ENCODE data around the gene RASAL2. TPM values are rescaled to one million over a fixed set of nuclear protein-coding genes. Genes with fewer than 3 reads are reported as not detected.
"Not testable (repeated sequence)": the region's sequence is repeated elsewhere in the genome, so short reads cannot be mapped to it uniquely, and the experiment has no call there.

Gene RASAL2
- total RNA-seq, 1 experiment from 2014 or later: 18.5 TPM

- not testable (repeated sequence) for H3K9me3 ChIP-seq, DNase-seq, H3K27me3 ChIP-seq, H3K4me3 ChIP-seq, H3K36me3 ChIP-seq
Observed at GRCh38 chr1:178351911-178352310, 258.0 kb downstream of the RASAL2 start.

GRCh38 chr1:178352790-178353416 is 259.0 kb downstream of the RASAL2 start:
- Histone ChIP-seq H3K4me3 (no peak overlapping the region), H3K9me3 (no peaks in the 10 kb centered on the region), H3K27me3 (no peaks in the 10 kb centered on the region), H3K36me3 (no peaks in the 10 kb centered on the region)
- DNase-seq: no peak

- Histone ChIP-seq H3K4me3 (no peak overlapping the region), H3K27me3 (no peaks in the 10 kb centered on the region), H3K9me3 (no peaks in the 10 kb centered on the region), H3K36me3 (no peaks in the 10 kb centered on the region)
- DNase-seq: no peak
Observed at GRCh38 chr1:178353524-178353923, 259.6 kb downstream of the RASAL2 start.

GRCh38 chr1:178354816-178355215 is 260.9 kb downstream of the RASAL2 start:
- no peaks in the 10 kb centered on the region for H3K27me3 ChIP-seq
- no peak overlapping the region for H3K4me3 ChIP-seq
- H3K36me3 ChIP-seq: no peaks in the 10 kb centered on the region
- H3K9me3 ChIP-seq: no peaks in the 10 kb centered on the region
- peak; percentile 13 for DNase-seq

GRCh38 chr1:178356299-178356698 is 262.4 kb downstream of the RASAL2 start:
- Histone ChIP-seq H3K27me3 (no peaks in the 10 kb centered on the region), H3K36me3 (no peaks in the 10 kb centered on the region), H3K4me3 (no peak overlapping the region), H3K9me3 (no peaks in the 10 kb centered on the region)
- no peak for DNase-seq

- Histone ChIP-seq H3K9me3 (no peaks in the 10 kb centered on the region), H3K36me3 (no peaks in the 10 kb centered on the region), H3K4me3 (no peak overlapping the region), H3K27me3 (no peaks in the 10 kb centered on the region)
- no peak for DNase-seq
Observed at GRCh38 chr1:178358456-178358855, 264.6 kb downstream of the RASAL2 start.

GRCh38 chr1:178360421-178360820 is 266.5 kb downstream of the RASAL2 start:
- no peak for DNase-seq
- no peaks in the 10 kb centered on the region for H3K27me3 ChIP-seq
- no peaks in the 10 kb centered on the region for H3K9me3 ChIP-seq
- no peak overlapping the region for H3K4me3 ChIP-seq
- no peaks in the 10 kb centered on the region for H3K36me3 ChIP-seq

GRCh38 chr1:178361847-178362246 is 267.9 kb downstream of the RASAL2 start:
- no peak overlapping the region for H3K4me3 ChIP-seq
- H3K36me3 ChIP-seq: no peaks in the 10 kb centered on the region
- H3K9me3 ChIP-seq: no peaks in the 10 kb centered on the region
- DNase-seq: peak; percentile 7
- H3K27me3 ChIP-seq: no peaks in the 10 kb centered on the region

- H3K9me3 ChIP-seq: no peaks in the 10 kb centered on the region
- no peaks in the 10 kb centered on the region for H3K36me3 ChIP-seq
- no peaks in the 10 kb centered on the region for H3K27me3 ChIP-seq
- H3K4me3 ChIP-seq: no peak overlapping the region
- DNase-seq: no peak
Observed at GRCh38 chr1:178362747-178363146, 268.8 kb downstream of the RASAL2 start.

GRCh38 chr1:178364782-178365181 is 270.9 kb downstream of the RASAL2 start:
- no peak overlapping the region for H3K4me3 ChIP-seq
- H3K27me3 ChIP-seq: no peaks in the 10 kb centered on the region
- H3K36me3 ChIP-seq: no peaks in the 10 kb centered on the region
- no peak for DNase-seq
- H3K9me3 ChIP-seq: no peaks in the 10 kb centered on the region

GRCh38 chr1:178367151-178367550 is 273.2 kb downstream of the RASAL2 start:
- Histone ChIP-seq H3K27me3 (no peaks in the 10 kb centered on the region), H3K4me3 (no peak overlapping the region), H3K9me3 (no peaks in the 10 kb centered on the region), H3K36me3 (no peaks in the 10 kb centered on the region)
- DNase-seq: no peak

GRCh38 chr1:178368208-178368607 is 274.3 kb downstream of the RASAL2 start:
- DNase-seq: no peak
- no peaks in the 10 kb centered on the region for H3K9me3 ChIP-seq
- H3K27me3 ChIP-seq: no peaks in the 10 kb centered on the region
- H3K4me3 ChIP-seq: no peak overlapping the region
- no peaks in the 10 kb centered on the region for H3K36me3 ChIP-seq

- DNase-seq: peak; percentile 38
- no peaks in the 10 kb centered on the region for H3K36me3 ChIP-seq
- no peaks in the 10 kb centered on the region for H3K9me3 ChIP-seq
- H3K27me3 ChIP-seq: no peaks in the 10 kb centered on the region
- H3K4me3 ChIP-seq: peak overlapping the region; percentile 1; the same call in 1 of the 2 replicates
Observed at GRCh38 chr1:178371235-178371634, 277.3 kb downstream of the RASAL2 start.

- H3K9me3 ChIP-seq: no peaks in the 10 kb centered on the region
- H3K4me3 ChIP-seq: no peak overlapping the region; the same call in 1 of the 2 replicates
- no peaks in the 10 kb centered on the region for H3K36me3 ChIP-seq
- H3K27me3 ChIP-seq: no peaks in the 10 kb centered on the region
- no peak for DNase-seq
Observed at GRCh38 chr1:178371933-178372388, 278.1 kb downstream of the RASAL2 start.

GRCh38 chr1:178374016-178374415 is 280.1 kb downstream of the RASAL2 start:
- no peaks in the 10 kb centered on the region for H3K27me3 ChIP-seq
- H3K9me3 ChIP-seq: no peaks in the 10 kb centered on the region
- H3K36me3 ChIP-seq: no peaks in the 10 kb centered on the region
- no peak overlapping the region for H3K4me3 ChIP-seq
- DNase-seq: no peak

GRCh38 chr1:178376008-178376407 is 282.1 kb downstream of the RASAL2 start:
- Histone ChIP-seq H3K27me3 (no peaks in the 10 kb centered on the region), H3K9me3 (no peaks in the 10 kb centered on the region), H3K4me3 (no peak overlapping the region), H3K36me3 (no peaks in the 10 kb centered on the region)
- DNase-seq: no peak

GRCh38 chr1:178379807-178380206 is 285.9 kb downstream of the RASAL2 start:
- H3K36me3 ChIP-seq: no peaks in the 10 kb centered on the region

GRCh38 chr1:178382372-178382771 is 288.5 kb downstream of the RASAL2 start:
- Histone ChIP-seq H3K36me3 (no peaks in the 10 kb centered on the region), H3K27me3 (no peaks in the 10 kb centered on the region)

More at GRCh38 chr1:178379807-178380206, 285.9 kb downstream of the RASAL2 start:
- no peak for DNase-seq
- H3K9me3 ChIP-seq: no peaks in the 10 kb centered on the region
- no peak overlapping the region for H3K4me3 ChIP-seq
- no peaks in the 10 kb centered on the region for H3K27me3 ChIP-seq

More at GRCh38 chr1:178382372-178382771, 288.5 kb downstream of the RASAL2 start:
- no peak overlapping the region for H3K4me3 ChIP-seq
- no peak for DNase-seq
- H3K9me3 ChIP-seq: no peaks in the 10 kb centered on the region
